ENCODE results near the gene HSD17B8.

HSD17B8 gene

DNA sequence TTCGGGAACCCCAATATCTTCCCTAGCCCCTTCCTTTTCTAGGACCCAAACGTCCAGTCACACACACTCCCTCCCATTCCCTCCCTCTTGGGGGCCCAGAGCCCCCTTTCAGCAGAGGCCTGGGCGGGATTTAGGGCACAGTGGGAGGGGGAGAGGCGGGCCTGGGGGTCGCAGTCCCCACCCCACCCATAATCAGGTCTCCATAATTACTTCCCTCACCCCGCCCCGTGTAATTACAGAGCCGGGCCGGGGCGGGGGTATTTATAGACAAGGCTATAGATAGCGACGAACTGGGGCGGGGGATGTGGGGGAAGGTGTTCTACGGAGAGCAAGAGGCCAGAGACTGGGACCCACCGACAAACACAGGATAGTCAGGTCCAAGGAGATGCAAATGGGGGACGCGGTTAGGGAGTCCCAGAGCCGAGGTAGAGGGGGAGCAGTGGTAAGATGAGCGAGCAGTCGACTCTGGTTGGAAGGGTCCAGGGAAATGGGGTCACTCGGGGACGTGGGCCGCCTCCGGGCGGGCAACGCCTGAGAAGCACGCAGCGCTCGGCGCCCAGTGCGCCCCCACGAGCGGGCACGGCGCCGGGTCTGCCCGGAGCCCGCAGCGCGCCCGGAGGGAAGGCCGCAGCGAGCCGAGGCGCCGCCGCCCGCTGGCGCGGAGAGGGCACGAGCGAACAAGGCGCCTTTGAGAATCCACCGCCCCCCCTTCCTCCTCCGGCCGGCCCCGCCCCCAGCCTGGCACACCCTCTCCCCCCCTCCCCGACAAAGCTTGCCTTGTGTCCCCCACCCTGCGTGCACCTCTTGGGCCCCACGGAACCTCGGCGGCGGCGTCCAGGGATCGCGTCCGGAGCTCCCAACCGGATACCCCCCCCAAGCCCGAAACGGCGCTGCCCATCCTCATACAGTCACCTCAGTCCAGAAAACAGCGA lies 11.5 kb upstream of the HSD17B8 start:
- Histone ChIP-seq H3K4me3 (ENCODE audit: low read depth, low read length) (peak overlapping the region; percentile 75), H3K4me1 (ENCODE audit: control insufficient read depth, insufficient read depth, low read length) (peaks cover 6% of the 10 kb centered on the region; the same call in 1 of the 2 replicates), H3K9me3 (ENCODE audit: control insufficient read depth, insufficient read depth, low read length) (no peaks in the 10 kb centered on the region), H3K36me3 (ENCODE audit: control insufficient read depth, insufficient read depth, low read length) (peaks cover 20% of the 10 kb centered on the region), H3K27ac (ENCODE audit: low read depth, low read length) (no peak overlapping the region), H3K27me3 (ENCODE audit: control insufficient read depth, insufficient read depth, low read length) (peaks cover 24% of the 10 kb centered on the region), H3K9ac (ENCODE audit: low read depth, low read length) (no peak overlapping the region)

DNA sequence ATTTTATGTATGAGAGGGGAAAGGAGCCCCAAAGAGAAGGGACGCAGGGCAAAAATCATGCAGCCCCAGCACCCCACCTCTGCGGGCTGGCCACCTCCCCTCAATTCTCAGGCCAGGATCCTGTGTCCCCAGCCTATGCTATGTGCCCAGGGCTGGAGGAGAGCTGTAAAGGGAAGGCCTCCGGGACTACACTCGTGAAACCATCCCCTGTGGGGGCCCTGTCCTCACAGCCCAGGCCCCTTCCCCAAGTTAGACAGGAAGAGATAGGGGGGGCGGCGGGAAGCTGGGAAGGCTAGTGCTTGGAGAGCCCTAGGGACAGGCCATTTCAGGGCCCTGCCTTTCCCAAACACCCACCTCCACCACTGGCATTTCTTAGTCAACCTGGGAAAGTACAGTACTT lies 10.8 kb upstream of the HSD17B8 start:
- peaks cover 20% of the 10 kb centered on the region for H3K36me3 ChIP-seq (ENCODE audit: control insufficient read depth, insufficient read depth, low read length)
- H3K9ac ChIP-seq (ENCODE audit: low read depth, low read length) = no peak overlapping the region
- no peak overlapping the region for H3K27ac ChIP-seq (ENCODE audit: low read depth, low read length)
- peaks cover 24% of the 10 kb centered on the region for H3K27me3 ChIP-seq (ENCODE audit: control insufficient read depth, insufficient read depth, low read length)
- peaks cover 6% of the 10 kb centered on the region; the same call in 1 of the 2 replicates for H3K4me1 ChIP-seq (ENCODE audit: control insufficient read depth, insufficient read depth, low read length)
- no peaks in the 10 kb centered on the region for H3K9me3 ChIP-seq (ENCODE audit: control insufficient read depth, insufficient read depth, low read length)
- H3K4me3 ChIP-seq (ENCODE audit: low read depth, low read length) = peak overlapping the region; percentile 36

DNA sequence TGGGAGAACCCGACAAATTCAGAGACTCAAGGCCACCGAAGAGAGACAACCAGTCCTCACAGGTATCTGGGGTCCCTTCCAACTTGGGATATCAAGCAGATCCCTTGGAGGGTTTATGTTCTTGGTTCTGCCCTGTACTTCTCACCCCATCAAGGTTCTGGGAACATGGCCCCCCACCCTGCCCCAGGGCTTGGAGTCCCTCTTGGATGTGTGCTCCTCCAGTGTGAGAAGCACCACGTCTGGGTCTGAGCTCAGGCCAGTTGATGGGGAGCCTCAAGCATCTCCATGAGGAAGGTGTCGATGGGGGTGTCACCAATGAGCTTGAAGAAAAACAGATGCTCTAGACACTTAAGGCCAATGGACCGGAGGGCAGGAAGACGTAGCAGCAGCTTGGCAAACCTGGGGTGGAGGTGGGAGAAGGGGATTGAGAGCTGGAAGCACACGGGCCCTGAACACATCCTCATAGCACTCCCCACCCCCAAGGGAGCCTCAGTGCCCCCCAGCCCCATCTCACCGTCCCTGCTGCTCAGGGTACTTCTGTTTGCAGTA lies 9.9 kb upstream of the HSD17B8 start:
- H3K4me3 ChIP-seq (ENCODE audit: low read depth, low read length) = no peak overlapping the region
- no peaks in the 10 kb centered on the region for H3K9me3 ChIP-seq (ENCODE audit: control insufficient read depth, insufficient read depth, low read length)
- peaks cover 24% of the 10 kb centered on the region for H3K27me3 ChIP-seq (ENCODE audit: control insufficient read depth, insufficient read depth, low read length)
- no peak overlapping the region for H3K27ac ChIP-seq (ENCODE audit: low read depth, low read length)
- H3K36me3 ChIP-seq (ENCODE audit: control insufficient read depth, insufficient read depth, low read length) = peaks cover 20% of the 10 kb centered on the region
- H3K4me1 ChIP-seq (ENCODE audit: control insufficient read depth, insufficient read depth, low read length) = peaks cover 6% of the 10 kb centered on the region; the same call in 1 of the 2 replicates
- no peak overlapping the region for H3K9ac ChIP-seq (ENCODE audit: low read depth, low read length)

DNA sequence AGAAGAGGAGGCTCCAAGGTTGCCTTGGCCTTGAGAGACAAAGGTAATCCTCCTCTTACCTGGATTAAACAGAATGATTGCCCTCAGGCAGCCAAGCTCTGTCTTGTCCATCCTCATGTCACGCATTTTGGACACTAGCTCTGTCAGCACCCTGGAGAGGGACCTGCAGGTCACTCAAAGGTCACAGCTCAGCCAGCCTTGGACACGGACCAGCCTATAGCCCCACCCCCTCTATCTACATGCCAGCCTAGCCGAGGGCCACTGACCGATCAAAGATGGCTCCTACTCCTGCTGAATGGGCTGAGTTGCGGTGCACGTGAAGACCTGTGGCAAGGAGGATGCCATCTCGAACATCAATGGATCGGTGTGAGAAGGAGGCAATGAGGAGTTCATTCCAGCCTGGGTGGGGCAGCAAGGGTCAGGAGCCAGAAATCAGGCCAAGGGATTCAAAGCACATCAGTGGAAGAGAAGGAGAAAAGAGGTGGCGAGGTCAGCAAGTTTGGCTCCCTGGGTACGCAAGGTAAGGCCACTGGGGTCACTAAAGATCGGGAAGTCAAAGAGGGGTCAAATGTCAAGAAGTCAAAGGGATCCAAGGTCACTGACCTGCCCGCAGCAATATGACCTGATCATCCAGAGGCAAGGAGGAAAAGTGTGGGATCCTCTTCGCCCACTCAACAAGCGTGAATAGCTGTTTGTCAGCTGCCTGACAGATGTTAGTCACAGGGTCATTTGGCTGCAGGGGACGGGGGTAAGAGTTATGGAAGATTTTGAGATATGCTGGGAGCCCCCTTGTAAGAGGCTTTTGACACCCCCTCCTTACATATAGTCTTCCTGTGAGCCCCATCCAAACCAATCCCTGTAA lies 8.9 kb upstream of the HSD17B8 start:
- Histone ChIP-seq H3K9me3 (ENCODE audit: control insufficient read depth, insufficient read depth, low read length) (no peaks in the 10 kb centered on the region), H3K36me3 (ENCODE audit: control insufficient read depth, insufficient read depth, low read length) (peaks cover 20% of the 10 kb centered on the region), H3K4me1 (ENCODE audit: control insufficient read depth, insufficient read depth, low read length) (peaks cover 6% of the 10 kb centered on the region; the same call in 1 of the 2 replicates), H3K27me3 (ENCODE audit: control insufficient read depth, insufficient read depth, low read length) (peaks cover 24% of the 10 kb centered on the region), H3K27ac (ENCODE audit: low read depth, low read length) (no peak overlapping the region), H3K4me3 (ENCODE audit: low read depth, low read length) (no peak overlapping the region), H3K9ac (ENCODE audit: low read depth, low read length) (no peak overlapping the region)

DNA sequence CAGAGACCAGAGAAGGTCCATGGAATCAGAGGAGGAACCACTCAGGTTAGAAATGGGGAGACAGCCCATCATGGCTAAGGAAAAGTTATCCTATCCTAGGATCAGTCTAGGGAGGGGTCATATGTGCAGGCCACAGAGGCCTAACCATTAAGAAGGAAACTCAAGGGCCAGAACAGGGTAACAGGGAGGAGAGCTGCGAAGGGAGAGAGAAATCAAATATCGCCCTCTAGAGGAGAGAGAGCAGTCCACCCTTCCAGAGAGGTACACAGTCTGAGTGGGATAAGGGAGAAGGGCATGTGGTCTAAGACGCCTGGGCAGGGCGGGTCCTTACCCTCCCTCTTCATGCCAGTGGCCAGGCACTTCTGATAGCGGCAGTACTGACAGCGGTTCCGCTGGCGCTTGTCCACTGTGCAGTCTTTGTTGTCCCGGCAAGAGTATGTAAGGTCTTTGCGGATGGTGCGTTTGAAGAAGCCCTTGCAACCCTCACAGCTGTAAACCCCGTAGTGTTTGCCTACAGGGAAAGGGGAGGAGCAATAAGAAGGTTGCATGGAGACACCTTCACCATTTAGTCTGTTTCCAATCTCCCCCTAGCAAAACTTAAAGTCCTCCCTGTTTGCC lies 6.9 kb upstream of the HSD17B8 start:
- Histone ChIP-seq H3K9ac (ENCODE audit: low read depth, low read length) (no peak overlapping the region), H3K4me1 (ENCODE audit: control insufficient read depth, insufficient read depth, low read length) (peaks cover 5% of the 10 kb centered on the region; the same call in 1 of the 2 replicates), H3K9me3 (ENCODE audit: control insufficient read depth, insufficient read depth, low read length) (no peaks in the 10 kb centered on the region), H3K4me3 (ENCODE audit: low read depth, low read length) (no peak overlapping the region), H3K27me3 (ENCODE audit: control insufficient read depth, insufficient read depth, low read length) (peaks cover 5% of the 10 kb centered on the region), H3K36me3 (ENCODE audit: control insufficient read depth, insufficient read depth, low read length) (peaks cover 28% of the 10 kb centered on the region), H3K27ac (ENCODE audit: low read depth, low read length) (no peak overlapping the region)

DNA sequence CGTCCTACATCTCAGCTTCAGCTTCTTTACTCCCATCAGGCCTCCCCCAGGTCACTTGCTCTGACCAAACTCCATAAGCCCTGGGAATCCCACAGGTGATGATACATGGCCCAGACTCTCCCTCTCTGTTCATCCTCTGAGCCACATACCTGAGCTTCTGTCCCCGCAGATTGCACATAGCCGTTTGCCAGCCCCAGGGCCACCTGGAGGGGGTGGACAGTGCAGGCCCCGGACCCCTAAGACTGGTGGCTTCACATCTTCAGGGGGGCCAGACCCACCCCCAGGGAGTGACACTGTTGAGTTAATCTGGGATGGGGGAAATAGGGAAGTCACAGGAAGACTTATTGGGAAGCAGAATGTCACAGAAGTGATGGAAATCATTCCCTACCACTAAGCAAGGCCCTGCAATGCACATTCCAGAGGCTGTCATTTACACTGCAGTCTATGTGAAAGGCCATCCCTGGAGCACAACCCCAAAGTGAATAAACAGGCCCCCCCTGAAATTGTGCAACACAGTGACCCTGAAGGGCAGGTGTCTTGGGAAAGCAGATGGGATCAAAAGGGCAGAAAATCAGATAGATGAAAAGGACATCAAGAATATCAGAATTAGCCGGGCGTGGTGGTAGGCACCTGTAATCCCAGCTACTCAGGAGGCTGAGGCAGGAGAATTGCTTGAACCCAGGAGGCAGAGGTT lies 6.1 kb upstream of the HSD17B8 start:
- Histone ChIP-seq H3K4me3 (ENCODE audit: low read depth, low read length) (no peak overlapping the region), H3K27ac (ENCODE audit: low read depth, low read length) (no peak overlapping the region)

DNA sequence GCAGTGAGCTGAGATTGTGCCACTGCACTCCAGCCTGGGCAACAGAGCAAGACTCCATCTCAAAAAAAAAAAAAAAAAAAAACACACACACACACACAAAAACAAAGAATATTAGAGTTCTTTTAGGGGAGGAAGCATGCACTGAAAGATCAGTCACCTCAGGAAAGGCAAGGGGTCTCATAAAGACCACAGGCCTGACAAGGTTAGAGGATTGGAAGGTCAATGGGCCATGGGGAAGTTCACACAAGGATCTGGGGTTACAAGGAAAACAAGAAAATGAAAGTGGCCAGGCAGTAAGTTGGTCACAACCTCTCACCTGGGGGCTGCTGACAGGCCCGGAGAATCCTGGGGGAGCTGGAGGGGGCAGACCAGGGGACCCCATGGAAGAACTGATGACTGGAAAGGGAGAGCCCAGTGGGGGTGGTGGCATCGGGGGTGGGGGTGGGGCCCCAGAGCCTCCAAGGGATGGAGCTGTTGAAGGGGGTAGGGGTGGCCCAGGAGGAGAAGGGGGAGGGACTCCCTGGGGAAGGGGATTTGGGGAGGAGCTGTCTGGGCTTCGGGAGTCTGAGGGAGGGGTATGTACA lies 5.5 kb upstream of the HSD17B8 start:
- no peak overlapping the region for H3K9ac ChIP-seq (ENCODE audit: low read depth, low read length)
- peaks cover 7% of the 10 kb centered on the region for H3K4me1 ChIP-seq (ENCODE audit: control insufficient read depth, insufficient read depth, low read length)
- no peak overlapping the region for H3K27ac ChIP-seq (ENCODE audit: low read depth, low read length)
- H3K27me3 ChIP-seq (ENCODE audit: control insufficient read depth, insufficient read depth, low read length) = no peaks in the 10 kb centered on the region
- H3K4me3 ChIP-seq (ENCODE audit: low read depth, low read length) = peak overlapping the region; percentile 92; the same call in 1 of the 2 replicates
- H3K9me3 ChIP-seq (ENCODE audit: control insufficient read depth, insufficient read depth, low read length) = no peaks in the 10 kb centered on the region
- H3K36me3 ChIP-seq (ENCODE audit: control insufficient read depth, insufficient read depth, low read length) = peaks cover 42% of the 10 kb centered on the region

More for the DNA sequence above, 6.1 kb upstream of the HSD17B8 start:
- H3K4me1 ChIP-seq (ENCODE audit: control insufficient read depth, insufficient read depth, low read length) = peaks cover 5% of the 10 kb centered on the region; the same call in 1 of the 2 replicates
- no peaks in the 10 kb centered on the region for H3K9me3 ChIP-seq (ENCODE audit: control insufficient read depth, insufficient read depth, low read length)
- no peak overlapping the region for H3K9ac ChIP-seq (ENCODE audit: low read depth, low read length)
- H3K36me3 ChIP-seq (ENCODE audit: control insufficient read depth, insufficient read depth, low read length) = peaks cover 36% of the 10 kb centered on the region
- H3K27me3 ChIP-seq (ENCODE audit: control insufficient read depth, insufficient read depth, low read length) = no peaks in the 10 kb centered on the region

DNA sequence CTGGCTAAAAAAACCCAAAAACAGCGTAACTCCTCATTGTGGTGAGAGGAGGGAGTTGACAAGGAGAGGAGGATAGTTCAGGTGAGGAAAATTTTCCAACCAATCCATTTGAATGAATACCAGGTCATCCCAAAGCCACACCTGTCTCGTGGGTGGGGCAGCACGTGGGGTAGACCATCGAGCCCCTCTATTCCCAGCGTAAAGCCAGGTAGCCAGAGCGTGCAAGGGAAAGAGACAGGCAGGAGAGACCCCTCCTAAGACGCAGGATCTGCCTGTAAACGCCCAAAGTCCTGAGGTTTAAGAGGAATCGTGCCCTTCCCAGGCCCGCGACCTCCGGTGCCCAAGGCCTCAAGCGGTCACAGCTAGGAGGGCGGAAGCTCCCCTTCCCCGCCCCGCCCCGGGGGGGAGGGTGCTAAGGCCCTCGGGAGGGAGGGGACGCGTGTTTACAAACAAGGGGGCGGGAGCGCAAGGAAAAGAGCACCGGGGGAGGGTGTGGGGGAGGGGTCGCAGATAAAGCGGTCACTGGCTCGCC lies 4.7 kb upstream of the HSD17B8 start:
- H3K9me3 ChIP-seq (ENCODE audit: control insufficient read depth, insufficient read depth, low read length) = no peaks in the 10 kb centered on the region
- peak overlapping the region; percentile 92 for H3K4me3 ChIP-seq (ENCODE audit: low read depth, low read length)
- H3K27me3 ChIP-seq (ENCODE audit: control insufficient read depth, insufficient read depth, low read length) = no peaks in the 10 kb centered on the region
- peaks cover 11% of the 10 kb centered on the region for H3K4me1 ChIP-seq (ENCODE audit: control insufficient read depth, insufficient read depth, low read length)
- peak overlapping the region; percentile 89 for H3K9ac ChIP-seq (ENCODE audit: low read depth, low read length)
- H3K36me3 ChIP-seq (ENCODE audit: control insufficient read depth, insufficient read depth, low read length) = peaks cover 36% of the 10 kb centered on the region
- peak overlapping the region; percentile 98 for H3K27ac ChIP-seq (ENCODE audit: low read depth, low read length)

DNA sequence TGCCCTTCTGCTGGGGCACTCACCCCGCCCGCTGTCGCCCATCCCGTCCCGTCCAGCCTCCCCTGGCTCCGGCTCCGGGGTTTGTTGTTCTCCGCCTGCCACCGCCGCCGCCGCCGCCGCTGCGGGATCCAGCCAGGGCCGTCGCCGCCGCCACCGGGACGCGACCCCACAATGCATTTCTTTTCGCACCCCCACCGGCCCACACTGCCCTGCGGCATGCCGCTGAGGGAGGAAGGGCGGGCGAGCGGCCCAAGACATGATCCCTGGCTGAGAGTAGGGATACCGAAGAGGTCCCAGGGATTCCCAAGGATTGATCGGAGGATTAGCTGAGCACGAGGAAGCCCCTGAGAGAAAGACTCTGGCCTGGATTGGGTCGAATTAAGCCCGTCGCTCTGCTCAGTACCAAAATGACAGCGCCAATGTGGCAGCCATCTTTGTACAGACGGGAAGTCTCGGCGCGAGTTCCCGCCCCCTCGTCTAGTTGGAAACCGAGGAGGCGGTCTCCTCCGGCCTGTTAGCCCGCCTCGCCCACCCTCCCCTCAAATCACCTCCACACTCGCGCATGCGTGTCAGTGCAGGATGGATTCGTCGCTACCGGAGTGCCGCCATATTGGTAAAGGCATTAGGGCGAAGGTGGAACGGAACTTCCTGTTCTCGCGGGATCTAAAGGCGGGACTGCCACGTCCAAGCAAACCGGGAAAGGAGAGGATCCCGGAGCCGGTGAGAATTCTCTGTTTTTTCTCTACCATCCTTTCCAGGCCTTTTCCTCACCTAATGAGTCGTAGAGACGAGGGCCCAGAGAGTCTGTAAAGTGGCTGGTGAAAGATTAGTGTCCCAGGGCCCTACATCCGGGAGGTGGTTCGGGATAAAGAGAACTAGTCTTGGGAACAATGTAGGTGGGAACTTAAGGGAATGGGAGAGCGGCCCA lies 4.0 kb upstream of the HSD17B8 start, which contains the start of the genes RXRB and SLC39A7:
Gene RXRB (minus strand): TSS at position 447 of the 928 bp plus-strand sequence. CDS start 189 bp downstream, at position 258.
Gene SLC39A7 (plus strand): TSS at position 649 of the 928 bp plus-strand sequence. CDS start 379 bp downstream, outside the sequence.
- Histone ChIP-seq H3K4me3 (ENCODE audit: low read depth, low read length) (peak within 1 kb of the TSS; percentile 92), H3K4me1 (ENCODE audit: control insufficient read depth, insufficient read depth, low read length) (peaks cover 16% of the 10 kb centered on the region), H3K27ac (ENCODE audit: low read depth, low read length) (peak within 1 kb of the TSS; percentile 98), H3K9me3 (ENCODE audit: control insufficient read depth, insufficient read depth, low read length) (no peaks in the 10 kb centered on the region), H3K27me3 (ENCODE audit: control insufficient read depth, insufficient read depth, low read length) (peaks cover 6% of the 10 kb centered on the region), H3K36me3 (ENCODE audit: control insufficient read depth, insufficient read depth, low read length) (peaks cover 29% of the 10 kb centered on the region), H3K9ac (ENCODE audit: low read depth, low read length) (peak within 1 kb of the TSS; percentile 89)
